H9 (cell line): Measurements from ENCODE around the gene MRPL45. TPM values are rescaled to one million over a fixed set of nuclear protein-coding genes. Genes with fewer than 3 reads are reported as not detected.

Experiments
- DNase-seq: peaks from one replicate; pipeline ENCODE4 v3.0.0-alpha.2; 2017
- H2AFZ ChIP-seq: one replicate; pipeline ENCODE4 v1.6.1; 2013; ENCODE audit warnings: mild to moderate bottlenecking, low read length, control low read depth, moderate library complexity
- H2AK5ac ChIP-seq: 2 replicates; pipeline ENCODE4 v1.6.1; 2013; ENCODE audit warnings: low read length, control low read depth, mixed read lengths; ENCODE audit not compliant: insufficient read length
- H2BK120ac ChIP-seq: one replicate; pipeline ENCODE4 v1.6.1; 2013; ENCODE audit warnings: low read depth, mild to moderate bottlenecking, low read length, control low read depth, inconsistent platforms; ENCODE audit not compliant: poor library complexity, severe bottlenecking
- H2BK12ac ChIP-seq: 2 replicates; pipeline ENCODE4 v1.6.1; 2013; ENCODE audit warnings: low read length, control low read depth, mixed read lengths, low read depth; ENCODE audit not compliant: insufficient read length
- H2BK15ac ChIP-seq: 2 replicates; pipeline ENCODE4 v1.6.1; 2013; ENCODE audit warnings: low read depth, low read length, control low read depth
- H2BK20ac ChIP-seq: one replicate; pipeline ENCODE4 v1.6.1; 2013; ENCODE audit warnings: low read depth, mild to moderate bottlenecking, low read length, control low read depth, inconsistent platforms; ENCODE audit not compliant: poor library complexity, severe bottlenecking
- H2BK5ac ChIP-seq: 2 replicates; pipeline ENCODE4 v1.6.1; 2013; ENCODE audit warnings: low read length, control low read depth, mixed read lengths; ENCODE audit not compliant: insufficient read length
- H3K14ac ChIP-seq: 2 replicates; pipeline ENCODE4 v1.6.1; 2013; ENCODE audit warnings: low read length, control low read depth; ENCODE audit not compliant: insufficient read depth
- H3K18ac ChIP-seq: 2 replicates; pipeline ENCODE4 v1.6.1; 2013; ENCODE audit warnings: low read depth, mild to moderate bottlenecking, mixed read lengths, low read length, control low read depth; ENCODE audit not compliant: insufficient read length
- H3K23ac ChIP-seq: 2 replicates; pipeline ENCODE4 v1.6.1; 2013; ENCODE audit warnings: low read length, control low read depth, mixed read lengths, low read depth; ENCODE audit not compliant: insufficient read length
- H3K23me2 ChIP-seq: 2 replicates; pipeline ENCODE4 v1.6.1; 2013; ENCODE audit warnings: low read depth, mild to moderate bottlenecking, mixed read lengths, low read length, control low read depth; ENCODE audit not compliant: insufficient read length, poor library complexity, severe bottlenecking
- H3K27ac ChIP-seq: 2 replicates; pipeline ENCODE4 v1.5.1; 2013; ENCODE audit warnings: low read length, control low read depth, mixed read lengths, low read depth; ENCODE audit not compliant: insufficient read length
- H3K27me3 ChIP-seq: 2 replicates; pipeline ENCODE4 v1.6.1; 2013; ENCODE audit warnings: low read length, control low read depth, inconsistent platforms; ENCODE audit not compliant: insufficient read depth
- H3K4ac ChIP-seq: 2 replicates; pipeline ENCODE4 v1.6.1; 2013; ENCODE audit warnings: low read depth, mild to moderate bottlenecking, control low read depth, inconsistent platforms, low read length, moderate library complexity
- H3K4me1 ChIP-seq: 2 replicates; pipeline ENCODE4 v1.6.1; 2013; ENCODE audit warnings: low read length, control low read depth, inconsistent platforms; ENCODE audit not compliant: insufficient read depth
- H3K4me2 ChIP-seq: 2 replicates; pipeline ENCODE4 v1.6.1; 2013; ENCODE audit warnings: low read length, control low read depth, mixed read lengths; ENCODE audit not compliant: insufficient read length, insufficient read depth
- H3K56ac ChIP-seq: 2 replicates; pipeline ENCODE4 v1.6.1; 2013; ENCODE audit warnings: low read depth, mild to moderate bottlenecking, mixed read lengths, low read length, control low read depth; ENCODE audit not compliant: insufficient read length
- H3K79me1 ChIP-seq: 2 replicates; pipeline ENCODE4 v1.6.1; 2013; ENCODE audit warnings: low read depth, mild to moderate bottlenecking, moderate library complexity, low read length, control low read depth, inconsistent platforms; ENCODE audit not compliant: insufficient read depth, poor library complexity, severe bottlenecking
- H3K79me2 ChIP-seq: 2 replicates; pipeline ENCODE4 v1.6.1; 2013; ENCODE audit warnings: low read length, control low read depth, inconsistent platforms; ENCODE audit not compliant: insufficient read depth
- H3K9ac ChIP-seq: 2 replicates; pipeline ENCODE4 v1.6.1; 2013; ENCODE audit warnings: low read length, control low read depth, mixed read lengths; ENCODE audit not compliant: insufficient read length; ENCODE audit errors: extremely low read depth
- H3K9me3 ChIP-seq: one replicate; pipeline ENCODE4 v1.6.1; 2013; ENCODE audit warnings: low read depth, low read length, inconsistent platforms; ENCODE audit not compliant: control insufficient read depth
- H3T11ph ChIP-seq: one replicate; pipeline ENCODE4 v1.6.1; 2013; ENCODE audit warnings: mild to moderate bottlenecking, low read length, control low read depth, inconsistent platforms
- H4K20me1 ChIP-seq: one replicate; pipeline ENCODE4 v1.6.1; 2013; ENCODE audit not compliant: control insufficient read depth, insufficient read length, insufficient read depth
- H4K5ac ChIP-seq: 2 replicates; pipeline ENCODE4 v1.6.1; 2013; ENCODE audit warnings: low read depth, mild to moderate bottlenecking, mixed read lengths, low read length, control low read depth; ENCODE audit not compliant: insufficient read length
- H4K8ac ChIP-seq: replicated peaks from 2 replicates; pipeline ENCODE4 v1.6.1; 2013; ENCODE audit warnings: low read length, control low read depth, mixed read lengths, low read depth; ENCODE audit not compliant: insufficient read length
- H4K91ac ChIP-seq: 2 replicates; pipeline ENCODE4 v1.6.1; 2013; ENCODE audit warnings: low read depth, mild to moderate bottlenecking, moderate library complexity, mixed read lengths, low read length, control low read depth; ENCODE audit not compliant: insufficient read length
- H3K27ac Mint-ChIP-seq, 3 experiments: 2 replicates in 2 of 3; 3 replicates in 1 of 3; pipeline ENCODE4 v1.8.0; 2020 to 2021; ENCODE audit warnings: mixed read lengths in 3 of 3, mild to moderate bottlenecking in 1 of 3, moderate library complexity in 1 of 3
- H3K27me3 Mint-ChIP-seq: 2 replicates; pipeline ENCODE4 v1.8.0; 2021; ENCODE audit warnings: low read depth, mild to moderate bottlenecking, moderate library complexity, mixed read lengths
- H3K36me3 Mint-ChIP-seq, 3 experiments: 2 replicates in 2 of 3; 3 replicates in 1 of 3; pipeline ENCODE4 v1.8.0; 2020 to 2021; ENCODE audit warnings: low read depth in 3 of 3, mixed read lengths in 3 of 3; ENCODE audit not compliant: insufficient read depth in 1 of 3
- H3K4me1 Mint-ChIP-seq, 2 experiments: 2 replicates each; pipeline ENCODE4 v1.8.0; 2020; ENCODE audit warnings: mixed read lengths in 2 of 2
- H3K4me3 Mint-ChIP-seq, 2 experiments: 2 replicates in 1 of 2; 3 replicates in 1 of 2; pipeline ENCODE4 v1.8.0; 2020 to 2021; ENCODE audit warnings: mild to moderate bottlenecking in 2 of 2, mixed read lengths in 2 of 2, moderate library complexity in 1 of 2
- H3K9me3 Mint-ChIP-seq, 2 experiments: 2 replicates in 1 of 2; 3 replicates in 1 of 2; pipeline ENCODE4 v1.8.0; 2020; ENCODE audit warnings: mild to moderate bottlenecking in 2 of 2, mixed read lengths in 2 of 2, moderate library complexity in 1 of 2
- WGBS: extraction: QIAGEN DNeasy Blood & Tissue Kit; methylation state at CpG from one replicate; pipeline ENCODE4 v1.1.7; 2013; ENCODE audit warnings: missing lambda C conversion rate, low lambda C conversion rate, mixed read lengths; ENCODE audit not compliant: insufficient read length; ENCODE audit errors: extremely low coverage; 5-methylcytosine and 5-hydroxymethylcytosine counted together
- total RNA-seq: library from RNA; stranded (reverse); gene quantifications from 2 replicates; pipeline ENCODE4 v1.2.1, GENCODE V29; 2021
- TF ChIP-seq, protein P1 (sequence below): fragments of 200-600 bp; sonication (generic); conservative IDR thresholded peaks from 3 replicates; pipeline ENCODE4 v1.8.0; 2021; ENCODE audit warnings: antibody characterized with exemption, mild to moderate bottlenecking

MRPL45 gene
- total RNA-seq, 1 experiment from 2014 or later, result 59.9 TPM

DNA sequence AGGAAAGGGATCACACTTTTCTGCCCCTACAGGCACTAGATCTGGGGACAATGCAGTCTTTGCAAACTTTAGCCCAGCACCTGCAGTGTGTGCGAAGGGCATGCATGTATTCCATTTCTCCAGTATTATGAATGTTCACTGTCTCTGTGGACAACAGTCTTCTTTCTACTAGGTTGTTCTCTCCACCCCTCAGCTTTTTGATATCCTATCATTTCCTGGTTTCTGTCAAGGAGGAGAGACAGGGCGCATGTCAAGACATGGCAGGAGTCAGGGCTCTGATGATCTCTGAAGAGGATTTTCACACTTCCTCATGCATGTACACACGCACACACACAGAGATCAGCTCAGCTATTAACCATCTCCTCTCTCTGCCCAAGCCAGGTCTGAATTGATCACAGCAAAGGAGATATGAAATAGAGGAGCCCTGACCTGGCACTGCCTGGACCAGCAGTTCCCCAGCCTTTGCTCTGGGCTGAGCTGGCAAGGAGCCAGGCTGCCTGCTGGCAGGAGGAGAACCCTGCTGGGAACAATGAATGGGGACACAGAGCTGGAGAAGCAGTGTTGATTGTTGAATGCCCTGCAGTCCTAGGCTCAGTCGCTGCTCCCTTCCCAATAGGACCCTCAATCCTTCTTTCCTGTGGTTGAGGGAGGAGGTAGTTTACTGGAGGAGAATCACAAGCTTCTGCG is 44.2 kb downstream of the MRPL45 start:
- H3K27ac Mint-ChIP-seq, result 0 out of 7 replicates have a peak overlapping the region, but pooled peaks of 1 of the 3 experiments have one; percentile 42
- no CpG with 5 or more reads among the region's 5 CpGs for WGBS
- H3K4me3 Mint-ChIP-seq, result peak overlapping the region in 1 of 2 experiments; percentile 42; a peak in 1 of 5 replicates

More for the DNA sequence above, 44.2 kb downstream of the MRPL45 start:
- H3K23ac ChIP-seq, result no peak overlapping the region
- no peak overlapping the region for H2AK5ac ChIP-seq
- peaks cover 10% of the 10 kb centered on the region; the same call in 1 of the 2 replicates for H3K27me3 Mint-ChIP-seq
- no peaks in the 10 kb centered on the region for H3K9me3 Mint-ChIP-seq
- H2BK12ac ChIP-seq, result no peak overlapping the region
- H2BK15ac ChIP-seq, result no peak overlapping the region
- H3K14ac ChIP-seq, result no peak overlapping the region
- H3K4me2 ChIP-seq, result no peak overlapping the region
- TF ChIP-seq, protein P1, sequence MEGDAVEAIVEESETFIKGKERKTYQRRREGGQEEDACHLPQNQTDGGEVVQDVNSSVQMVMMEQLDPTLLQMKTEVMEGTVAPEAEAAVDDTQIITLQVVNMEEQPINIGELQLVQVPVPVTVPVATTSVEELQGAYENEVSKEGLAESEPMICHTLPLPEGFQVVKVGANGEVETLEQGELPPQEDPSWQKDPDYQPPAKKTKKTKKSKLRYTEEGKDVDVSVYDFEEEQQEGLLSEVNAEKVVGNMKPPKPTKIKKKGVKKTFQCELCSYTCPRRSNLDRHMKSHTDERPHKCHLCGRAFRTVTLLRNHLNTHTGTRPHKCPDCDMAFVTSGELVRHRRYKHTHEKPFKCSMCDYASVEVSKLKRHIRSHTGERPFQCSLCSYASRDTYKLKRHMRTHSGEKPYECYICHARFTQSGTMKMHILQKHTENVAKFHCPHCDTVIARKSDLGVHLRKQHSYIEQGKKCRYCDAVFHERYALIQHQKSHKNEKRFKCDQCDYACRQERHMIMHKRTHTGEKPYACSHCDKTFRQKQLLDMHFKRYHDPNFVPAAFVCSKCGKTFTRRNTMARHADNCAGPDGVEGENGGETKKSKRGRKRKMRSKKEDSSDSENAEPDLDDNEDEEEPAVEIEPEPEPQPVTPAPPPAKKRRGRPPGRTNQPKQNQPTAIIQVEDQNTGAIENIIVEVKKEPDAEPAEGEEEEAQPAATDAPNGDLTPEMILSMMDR, result no peak
- H2AFZ ChIP-seq, result no peak overlapping the region
- H2BK120ac ChIP-seq, result no peak overlapping the region
- H3K56ac ChIP-seq, result no peak overlapping the region
- H3K36me3 Mint-ChIP-seq, result no peaks in the 10 kb centered on the region
- H4K20me1 ChIP-seq, result peaks cover 3% of the 10 kb centered on the region
- no peak overlapping the region for H3K27ac ChIP-seq
- H3K23me2 ChIP-seq, result no peaks in the 10 kb centered on the region
- peaks cover 17 to 25% of the 10 kb centered on the region in 2 experiments for H3K4me1 Mint-ChIP-seq
- H3K4me1 ChIP-seq, result peaks cover 6% of the 10 kb centered on the region; the same call in 1 of the 2 replicates
- H3K79me2 ChIP-seq, result no peaks in the 10 kb centered on the region
- no peak overlapping the region for H3K4ac ChIP-seq
- no peak overlapping the region for H2BK20ac ChIP-seq
- H3T11ph ChIP-seq, result no peak overlapping the region
- no peak overlapping the region for H3K9ac ChIP-seq
- H3K79me1 ChIP-seq, result no peaks in the 10 kb centered on the region
- no peak overlapping the region for H4K91ac ChIP-seq
- no peaks in the 10 kb centered on the region; the same call in 1 of the 2 replicates for H3K27me3 ChIP-seq
- no peaks in the 10 kb centered on the region for H3K9me3 ChIP-seq
- DNase-seq, result peak; percentile 79
- H2BK5ac ChIP-seq, result no peak overlapping the region
- H4K8ac ChIP-seq, result no peak overlapping the region
- H4K5ac ChIP-seq, result no peak overlapping the region
- H3K18ac ChIP-seq, result no peak overlapping the region
